A673 (cell line): ENCODE measurements around the gene DRC7.

Experiments
- EZH2 ChIP-seq: fragments of 200-600 bp; sonication (generic); IDR thresholded peaks from 2 replicates; pipeline ENCODE4 v1.6.1; 2017; ENCODE audit warnings: borderline replicate concordance, low read depth, mild to moderate bottlenecking, mixed read lengths, antibody characterized with exemption, low read length; ENCODE audit not compliant: poor library complexity, severe bottlenecking
- TF ChIP-seq, protein P1 (sequence below): fragments of 300-800, 200-600 bp; sonication (generic); conservative IDR thresholded peaks from 2 replicates; pipeline ENCODE4 v1.5.1; 2017; ENCODE audit warnings: low read depth, mild to moderate bottlenecking, antibody characterized with exemption, low read length, moderate library complexity, mixed read lengths

DNA sequence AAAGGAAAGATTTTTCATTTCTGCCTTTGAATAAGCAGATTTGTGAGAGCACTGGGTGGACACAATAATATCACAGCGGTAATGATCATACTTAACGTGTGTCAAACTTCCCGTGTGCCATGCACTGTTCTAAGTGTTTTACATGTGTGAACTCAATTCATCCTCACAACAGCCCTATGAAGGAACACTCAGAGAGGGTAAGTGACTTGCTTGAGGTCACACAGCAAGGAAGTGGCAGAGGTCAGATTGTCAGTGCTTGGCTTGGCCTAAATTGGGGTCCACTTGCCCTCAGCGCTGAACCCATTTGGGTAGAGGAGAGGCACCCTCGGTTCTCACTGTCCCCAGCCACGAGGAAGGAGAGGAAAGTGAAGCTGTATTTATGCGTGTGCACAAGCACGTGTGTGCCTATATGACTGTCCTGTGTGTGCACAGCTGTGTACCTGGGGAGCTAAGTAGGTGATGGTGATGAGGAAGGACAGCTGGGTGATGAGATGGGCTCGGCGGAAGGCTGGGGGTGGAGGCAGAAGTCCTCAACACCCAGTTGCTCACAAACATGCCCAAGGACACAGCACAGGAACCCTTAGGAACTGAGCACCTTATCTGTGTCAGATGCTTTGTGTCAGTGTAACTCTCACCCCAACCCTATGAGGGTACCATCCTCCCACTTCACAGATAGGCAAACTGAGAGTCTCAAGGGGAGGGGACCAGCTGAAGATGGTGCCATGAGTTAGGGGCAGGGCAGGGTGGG is 36.3 kb upstream of the DRC7 start:
- TF ChIP-seq, protein P1, sequence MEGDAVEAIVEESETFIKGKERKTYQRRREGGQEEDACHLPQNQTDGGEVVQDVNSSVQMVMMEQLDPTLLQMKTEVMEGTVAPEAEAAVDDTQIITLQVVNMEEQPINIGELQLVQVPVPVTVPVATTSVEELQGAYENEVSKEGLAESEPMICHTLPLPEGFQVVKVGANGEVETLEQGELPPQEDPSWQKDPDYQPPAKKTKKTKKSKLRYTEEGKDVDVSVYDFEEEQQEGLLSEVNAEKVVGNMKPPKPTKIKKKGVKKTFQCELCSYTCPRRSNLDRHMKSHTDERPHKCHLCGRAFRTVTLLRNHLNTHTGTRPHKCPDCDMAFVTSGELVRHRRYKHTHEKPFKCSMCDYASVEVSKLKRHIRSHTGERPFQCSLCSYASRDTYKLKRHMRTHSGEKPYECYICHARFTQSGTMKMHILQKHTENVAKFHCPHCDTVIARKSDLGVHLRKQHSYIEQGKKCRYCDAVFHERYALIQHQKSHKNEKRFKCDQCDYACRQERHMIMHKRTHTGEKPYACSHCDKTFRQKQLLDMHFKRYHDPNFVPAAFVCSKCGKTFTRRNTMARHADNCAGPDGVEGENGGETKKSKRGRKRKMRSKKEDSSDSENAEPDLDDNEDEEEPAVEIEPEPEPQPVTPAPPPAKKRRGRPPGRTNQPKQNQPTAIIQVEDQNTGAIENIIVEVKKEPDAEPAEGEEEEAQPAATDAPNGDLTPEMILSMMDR: no peak
- TF ChIP-seq EZH2: no peak
